Stimulated activated CD4-positive, alpha-beta T cell treated with anti-CD3 and anti-CD28 coated beads, TNF-alpha, amount 100 ng/mL, for 4 hours (primary cell): ENCODE measurements around the gene PTPRE.

ENCODE experiments used
- DNase-seq, 3 experiments: peaks; one replicate each; pipeline ENCODE4 v3.0.0-alpha.2; 2020; ENCODE audit warnings: low read depth in 3 of 3

PTPRE gene

DNA sequence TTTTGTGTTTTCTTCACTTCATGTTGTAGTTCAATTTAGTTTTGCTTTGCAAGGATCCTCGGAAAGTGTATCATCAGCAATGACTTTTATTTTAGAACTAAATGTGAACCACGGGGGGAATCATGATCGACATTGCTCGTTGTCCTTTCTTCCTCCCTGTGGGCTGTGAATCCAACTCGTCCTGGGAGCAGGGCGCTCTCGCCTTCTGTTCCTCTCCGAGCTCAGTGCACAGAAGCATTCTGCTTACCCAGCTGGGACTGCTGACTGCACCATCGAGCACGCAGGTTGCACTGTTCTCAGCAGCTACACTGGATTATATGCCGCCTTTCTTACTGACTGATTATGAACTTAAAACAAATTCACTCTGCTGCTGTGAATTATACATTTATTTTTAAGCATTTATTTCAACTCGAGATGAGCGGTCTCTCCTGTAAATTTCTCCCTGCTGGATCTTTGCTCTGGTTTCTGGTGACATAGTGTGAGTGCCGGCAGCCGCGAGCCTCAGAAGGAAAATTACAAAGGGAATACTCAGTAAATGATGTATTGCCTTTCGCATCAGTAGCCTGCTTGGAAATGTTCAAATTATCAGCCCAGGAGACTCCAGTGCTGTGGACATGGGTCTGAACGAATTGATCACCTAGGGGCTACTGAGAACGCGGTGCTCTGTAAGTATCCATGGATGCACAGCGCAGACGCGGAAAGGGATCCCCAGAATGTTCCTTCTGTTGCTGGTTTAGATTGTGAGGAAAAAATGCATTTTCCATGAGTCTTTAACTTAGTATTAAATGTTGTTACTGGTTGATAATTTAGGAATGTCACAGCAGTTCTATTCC, 92.6 kb downstream of the PTPRE start:
- DNase-seq = no peak

DNA sequence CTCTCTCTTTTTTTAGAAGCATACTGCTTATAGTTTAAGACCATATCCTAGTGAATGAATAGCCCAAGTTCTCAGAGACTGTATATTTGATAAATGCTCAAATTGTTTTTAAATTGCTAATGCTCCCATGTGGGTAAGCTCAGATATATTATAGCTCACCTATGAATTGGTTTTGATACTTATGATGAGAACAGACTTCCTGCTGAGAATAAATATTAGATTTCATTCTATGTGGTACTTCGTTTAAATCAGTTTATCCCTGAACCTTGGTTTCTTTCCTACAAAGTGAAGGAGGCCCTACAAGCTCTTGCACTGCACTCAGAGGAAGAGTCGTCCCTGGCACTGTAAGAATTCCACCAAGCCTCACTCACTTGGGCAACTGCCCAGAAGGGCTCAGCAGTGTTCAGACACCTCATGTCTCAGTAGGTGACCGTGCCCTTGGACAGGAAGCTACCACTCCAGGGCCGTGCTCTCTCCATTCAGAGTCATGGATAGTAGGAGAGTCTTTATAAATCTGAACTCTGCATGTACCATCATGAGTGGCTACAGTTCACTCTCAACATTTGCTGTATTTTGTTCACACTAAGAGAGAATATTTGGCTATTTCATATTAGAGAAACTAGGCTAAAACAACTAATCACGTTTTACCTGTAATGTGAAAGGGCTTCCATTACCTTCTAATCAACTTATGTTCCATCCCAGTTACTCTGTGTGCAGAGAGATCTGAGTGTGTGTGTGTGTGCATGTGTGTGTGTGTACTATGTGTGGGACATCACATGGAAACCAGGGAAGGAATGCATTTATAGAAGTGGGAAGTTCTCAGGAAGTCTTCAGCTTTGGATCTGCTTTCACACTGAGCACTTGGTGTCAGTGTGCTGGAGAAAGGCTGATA, 93.8 kb downstream of the PTPRE start:
- DNase-seq = no peak

DNA sequence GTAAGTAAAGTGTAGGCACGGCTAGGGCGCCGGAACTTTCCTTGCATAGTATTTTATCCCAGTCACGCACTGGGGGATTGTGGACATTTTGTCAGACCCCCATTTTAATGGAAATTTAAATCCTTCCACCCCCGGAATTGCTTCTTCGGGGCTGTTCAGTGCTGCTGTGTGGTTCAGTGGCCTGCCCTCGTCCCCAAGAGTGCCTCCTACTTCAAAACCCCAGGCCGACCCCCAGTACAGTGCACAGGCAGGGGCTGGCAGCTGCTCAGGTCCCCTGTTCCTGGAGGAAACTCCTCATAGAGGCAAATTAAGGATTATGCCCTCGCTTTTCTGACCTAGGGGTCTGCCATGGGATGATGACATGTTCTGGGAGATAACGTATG, 94.5 kb downstream of the PTPRE start:
- DNase-seq = no peak

DNA sequence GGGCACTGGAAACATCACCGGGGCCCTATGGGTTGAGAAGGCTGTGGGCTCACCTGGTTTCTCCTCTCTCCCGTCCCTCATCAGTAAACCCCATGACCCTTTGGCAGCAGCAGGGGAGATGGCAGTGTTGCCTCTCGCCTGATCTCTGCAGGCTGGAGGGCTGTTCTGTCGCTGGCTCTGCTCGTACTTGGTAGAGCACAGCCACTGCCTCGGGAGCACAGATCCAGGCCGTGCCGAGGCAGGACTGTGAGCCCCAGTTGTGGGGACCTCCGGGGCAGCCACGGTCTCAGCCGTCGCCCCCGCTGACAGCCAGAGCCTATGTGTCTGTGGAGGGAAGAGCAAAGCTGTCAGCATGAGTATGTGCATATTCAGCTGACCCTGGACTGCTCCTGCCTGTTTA, 94.9 kb downstream of the PTPRE start:
- DNase-seq = no peak

DNA sequence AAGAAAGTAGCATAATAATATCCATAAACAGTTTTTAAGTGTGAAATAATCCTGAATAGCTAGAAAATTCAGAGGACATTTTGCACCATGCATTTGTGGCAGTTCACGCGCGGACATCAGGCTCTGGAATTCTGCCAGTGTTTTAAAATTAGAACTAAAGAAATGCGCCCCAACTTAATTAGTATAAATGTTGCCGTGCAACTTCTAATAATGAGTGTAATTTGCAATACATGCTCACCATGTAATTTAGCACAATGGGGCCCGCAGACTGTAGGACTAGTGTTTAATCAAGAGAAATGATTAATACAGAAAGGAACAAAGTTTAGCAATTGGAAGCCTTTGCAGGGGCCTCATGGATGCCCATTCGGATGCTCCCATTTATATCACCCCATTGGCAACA, 96.6 kb downstream of the PTPRE start:
- DNase-seq = no peak

DNA sequence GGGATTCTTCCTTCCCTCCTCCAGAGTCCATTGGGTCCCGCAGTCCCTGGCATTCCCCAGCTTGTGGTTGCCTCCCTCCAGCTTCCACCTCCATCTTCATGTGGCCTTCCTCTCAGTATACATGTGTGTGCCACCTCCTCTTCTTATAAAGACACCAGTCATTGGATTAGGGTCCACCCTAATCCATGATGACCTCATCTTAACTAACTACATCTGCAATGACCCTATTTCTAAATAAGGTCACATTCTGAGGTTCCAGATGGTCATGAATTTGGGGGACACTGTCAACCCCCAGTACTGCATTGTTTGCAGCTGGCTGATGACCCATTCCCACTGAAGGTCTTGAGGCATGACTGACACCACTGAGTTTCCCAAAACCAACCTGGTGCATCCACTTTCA, 99.0 kb downstream of the PTPRE start:
- DNase-seq = no peak

DNA sequence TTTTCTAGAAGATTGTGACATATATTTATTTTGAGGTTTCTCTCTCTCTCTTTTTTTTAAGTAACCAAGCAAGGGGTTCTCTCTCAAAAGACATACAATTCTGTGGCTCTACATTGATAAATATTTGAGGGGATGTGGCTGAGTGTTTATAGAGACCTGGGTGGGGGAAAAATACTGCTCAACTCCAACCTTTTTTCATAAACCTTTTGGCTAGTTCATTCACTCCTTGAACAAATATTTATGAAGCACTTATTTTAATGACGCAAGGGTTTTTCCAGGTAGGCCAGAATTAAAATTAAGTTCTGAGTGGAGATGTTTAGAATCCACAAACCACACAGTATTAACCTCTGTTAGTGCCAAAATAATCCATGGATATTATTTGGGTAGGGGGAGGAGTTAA, 100.2 kb downstream of the PTPRE start:
- no peak for DNase-seq

DNA sequence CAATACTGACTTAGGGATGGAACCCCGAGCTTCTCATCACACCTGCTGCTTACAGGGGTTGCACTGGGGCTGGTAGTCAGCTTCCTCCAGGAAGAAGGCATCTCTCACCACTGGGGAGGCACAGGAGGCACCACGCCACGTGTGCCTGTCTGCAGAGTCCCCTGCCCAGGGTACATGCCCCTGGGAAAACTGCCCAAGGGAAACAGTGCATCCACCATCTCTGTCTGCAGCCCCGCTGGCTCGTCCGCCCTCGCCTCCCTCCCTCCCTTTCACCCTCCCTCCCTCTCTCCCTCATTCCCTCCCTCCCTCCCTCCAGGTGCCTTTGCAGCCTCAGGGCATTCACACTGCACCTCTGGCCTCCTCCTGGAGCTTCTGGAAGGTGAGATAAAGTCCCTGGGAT, 101.1 kb downstream of the PTPRE start:
- no peak for DNase-seq

DNA sequence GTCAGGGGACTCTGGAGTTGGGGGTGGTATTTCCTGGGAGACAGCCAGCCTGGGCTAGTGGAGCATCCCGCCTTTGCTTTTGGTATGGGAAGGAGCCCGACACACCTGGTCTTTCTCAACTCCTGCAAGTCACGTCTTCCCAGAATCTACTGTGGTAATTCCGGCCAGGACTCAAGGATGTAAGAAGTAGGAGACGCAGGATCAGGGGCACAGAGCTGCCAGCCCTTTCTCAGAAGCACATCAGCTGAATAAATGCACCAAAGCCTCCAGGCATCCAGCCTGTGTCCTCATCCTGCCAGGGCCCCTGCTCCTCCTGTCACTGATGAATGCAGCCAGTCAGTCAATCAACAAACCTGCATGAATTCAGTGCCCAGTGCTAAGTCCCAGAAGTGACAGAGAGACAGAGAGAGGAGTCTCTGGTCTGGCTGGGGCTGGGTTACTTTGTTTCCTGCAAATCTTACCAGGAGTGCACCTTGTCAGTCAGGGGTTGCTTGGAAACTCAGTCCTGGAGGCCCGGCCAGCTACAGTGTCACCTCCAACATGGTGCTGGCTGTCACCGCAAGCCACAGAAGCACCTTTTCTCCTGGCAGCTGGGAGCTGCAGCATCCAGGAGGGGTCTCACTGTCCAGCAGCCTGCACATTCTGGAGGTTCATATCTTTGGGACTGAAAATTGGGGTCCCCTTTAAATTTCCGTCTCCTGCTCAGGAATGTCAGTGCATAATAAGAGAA, 101.8 kb downstream of the PTPRE start:
- DNase-seq = no peak

DNA sequence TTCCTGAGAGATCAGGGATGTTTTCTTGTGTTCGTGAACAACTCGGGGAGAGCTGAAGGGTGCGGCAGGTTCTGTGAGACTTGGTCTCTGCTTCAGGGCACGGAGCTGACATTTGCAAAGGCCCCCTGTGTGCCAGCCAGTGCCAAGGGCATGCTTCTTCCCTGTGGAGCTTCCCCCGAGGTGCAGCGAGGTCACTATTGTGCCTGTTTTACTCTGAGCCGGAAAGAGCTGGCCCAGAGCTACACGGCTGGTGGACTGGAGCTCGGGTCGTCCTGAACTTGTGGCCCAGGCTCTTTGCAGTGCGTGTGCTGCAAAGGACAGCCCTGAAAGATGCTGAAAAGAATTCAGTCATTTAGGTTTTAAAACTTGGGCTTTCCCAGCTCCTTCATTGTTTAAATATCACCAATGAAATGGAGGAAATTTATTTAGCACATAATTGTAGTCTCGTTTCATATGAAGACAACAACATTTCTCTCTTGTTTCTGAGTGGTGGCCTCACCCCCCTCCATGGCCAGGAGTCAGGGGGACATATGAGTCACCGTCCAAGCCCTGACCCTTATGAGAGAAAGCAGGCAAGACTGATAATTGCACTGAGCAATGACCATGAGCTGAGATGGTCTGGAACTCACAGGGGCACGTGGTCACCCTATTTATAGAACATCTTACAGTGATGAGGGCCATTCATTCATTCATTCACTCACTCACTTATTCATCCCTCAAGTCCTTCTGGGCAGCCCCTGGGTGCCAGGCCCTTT, 102.6 kb downstream of the PTPRE start:
- DNase-seq = no peak

DNA sequence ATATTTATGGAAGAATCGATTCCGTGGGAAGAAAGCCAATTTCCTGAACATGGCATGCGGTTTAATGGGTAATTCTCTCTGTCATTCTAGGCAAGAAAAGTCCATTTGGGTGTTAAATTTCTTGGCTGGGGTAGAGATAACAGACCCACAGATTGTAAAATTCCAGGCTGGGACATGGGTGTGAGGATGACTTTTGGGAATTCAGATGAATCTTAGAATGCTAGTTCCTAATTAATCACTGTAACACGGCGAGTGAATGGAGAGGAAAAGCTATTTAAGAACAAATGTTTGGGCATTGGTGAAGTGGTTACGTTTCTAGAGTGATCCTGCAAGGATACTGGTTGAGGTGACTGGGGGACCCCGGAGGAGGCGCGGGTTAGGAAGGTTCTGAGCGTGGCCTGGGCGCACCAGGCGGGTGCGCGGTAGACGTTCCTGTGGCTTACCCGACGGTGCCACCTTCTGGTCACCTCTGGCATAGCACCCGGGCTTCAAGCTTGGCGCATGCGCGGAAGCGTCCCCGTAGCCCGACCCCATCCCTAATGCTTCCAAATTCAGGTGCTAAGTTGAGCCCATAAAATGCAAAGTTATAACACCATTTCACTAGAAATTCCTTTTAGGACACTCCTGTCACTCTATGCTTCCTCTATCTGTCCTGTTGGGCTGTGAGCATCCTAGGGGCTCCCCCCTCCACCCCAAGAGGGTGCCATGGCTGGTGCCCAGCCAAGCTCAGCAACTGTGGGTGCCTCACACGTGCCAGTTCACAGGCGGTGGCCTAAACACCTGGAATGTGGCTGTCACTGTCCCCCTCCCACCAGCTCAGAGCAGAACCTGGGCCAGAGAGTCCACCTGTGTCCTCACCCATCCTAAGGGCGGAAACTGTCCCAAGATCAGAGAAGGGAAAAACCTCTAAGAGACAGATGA, 104.4 kb downstream of the PTPRE start:
- DNase-seq = peak; percentile 80 to 89 (median 81)

DNA sequence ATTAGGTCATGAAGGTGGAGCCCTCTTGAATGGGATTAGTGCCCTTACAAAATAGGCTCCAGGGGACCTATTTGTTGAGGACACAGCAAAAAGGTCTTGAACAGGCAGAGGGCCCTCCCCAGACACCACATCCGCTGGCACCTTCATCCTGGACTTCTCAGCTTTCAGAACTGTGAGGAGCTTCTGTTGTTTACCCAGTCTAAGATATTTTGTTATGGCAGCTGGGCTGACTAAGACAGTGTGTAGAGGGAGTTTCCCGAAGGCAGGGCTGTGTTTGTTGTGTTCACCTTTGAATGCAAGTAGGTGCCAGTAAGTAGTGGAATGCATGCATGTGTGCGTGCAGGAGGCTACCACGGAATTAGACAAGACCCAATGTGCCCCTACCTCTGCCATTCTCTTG, 106.7 kb downstream of the PTPRE start:
- no peak for DNase-seq

DNA sequence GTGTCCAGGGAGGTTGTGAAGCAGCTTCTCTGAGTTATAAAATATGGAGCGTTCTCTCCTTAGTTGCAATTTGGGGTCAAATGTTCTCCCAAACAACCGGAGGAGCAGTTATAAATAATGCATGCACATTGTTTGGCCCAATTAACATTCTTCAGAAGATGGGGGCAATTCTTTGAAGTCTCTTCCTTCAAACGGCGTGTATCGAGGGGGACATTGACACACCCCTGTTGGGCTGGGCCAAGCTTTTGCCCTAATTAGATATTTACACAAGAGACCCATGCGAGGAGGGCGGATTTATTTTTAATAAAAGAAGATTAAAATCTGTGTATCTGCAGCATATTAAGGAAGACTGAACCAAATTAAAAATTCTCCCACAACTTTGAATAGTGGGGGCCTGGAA, 107.3 kb downstream of the PTPRE start:
- no peak for DNase-seq

DNA sequence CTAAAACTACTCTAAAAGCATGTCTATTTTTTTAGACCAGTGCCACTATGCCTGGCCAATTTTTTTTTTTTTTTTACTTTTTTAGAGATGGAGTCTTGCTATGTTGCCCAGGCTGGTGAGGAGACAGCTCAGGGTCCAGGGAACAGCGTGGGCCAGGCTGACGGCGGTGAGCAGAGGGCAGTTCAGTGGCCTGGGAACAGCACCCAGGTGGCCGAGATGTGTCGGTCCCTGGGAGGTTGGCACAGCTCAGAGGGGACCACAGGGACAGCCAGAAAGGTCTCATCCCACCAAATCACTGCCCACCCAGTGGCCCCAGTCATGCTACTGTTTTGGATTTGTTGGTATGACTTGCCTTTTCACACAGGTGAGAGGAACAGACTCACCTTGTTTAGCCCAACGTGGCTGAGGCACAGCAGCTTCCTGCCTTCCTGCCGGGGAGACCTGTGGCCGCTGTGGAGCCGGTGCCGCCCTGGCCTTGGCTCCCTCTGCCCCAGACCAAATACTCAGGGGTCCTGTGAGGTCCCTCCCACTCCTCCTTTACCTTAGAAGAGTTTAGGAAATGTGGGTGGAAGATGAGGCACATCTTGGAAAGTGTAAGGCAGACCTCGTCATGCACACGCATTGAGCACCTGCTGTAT, 109.6 kb downstream of the PTPRE start:
- no peak for DNase-seq

DNA sequence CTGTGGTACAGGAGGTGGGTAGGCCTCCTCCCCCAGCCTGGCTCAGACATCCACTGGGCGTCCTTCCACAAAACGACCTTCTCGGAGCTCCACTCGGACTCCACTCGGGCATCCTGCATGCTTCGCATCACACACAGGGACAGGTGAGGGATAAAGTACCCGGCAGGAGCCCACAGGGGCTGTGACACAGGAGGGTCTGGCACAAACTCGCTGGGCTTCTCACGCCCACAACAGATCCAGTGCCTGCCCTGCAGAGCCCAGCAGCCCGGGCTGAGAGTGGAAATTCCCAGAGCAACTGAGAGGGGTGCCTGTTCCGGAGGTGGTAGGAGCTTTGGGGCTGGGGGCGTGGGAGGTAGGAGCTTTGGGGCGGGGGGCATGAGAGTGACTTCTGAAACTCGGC, 110.9 kb downstream of the PTPRE start:
- no peak for DNase-seq

DNA sequence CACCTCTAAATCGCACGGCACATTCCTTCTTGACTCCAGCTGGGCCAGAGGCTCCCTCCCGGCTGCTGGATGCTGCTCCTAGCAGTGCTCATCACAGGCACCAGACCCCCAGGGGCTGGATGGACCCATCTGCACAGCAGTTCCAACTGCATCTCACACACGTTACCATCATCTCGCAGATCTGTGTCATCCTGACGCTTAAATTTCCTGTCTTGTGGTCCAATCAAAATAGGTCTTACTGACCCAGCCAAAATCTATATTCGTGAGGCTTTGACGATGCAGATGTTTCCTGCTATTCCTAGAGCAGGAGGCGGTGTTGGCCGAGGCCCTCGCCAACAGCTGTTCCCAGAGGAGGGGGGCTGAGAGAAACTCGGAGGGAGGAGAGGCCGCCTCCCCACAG, 111.3 kb downstream of the PTPRE start:
- DNase-seq = no peak

DNA sequence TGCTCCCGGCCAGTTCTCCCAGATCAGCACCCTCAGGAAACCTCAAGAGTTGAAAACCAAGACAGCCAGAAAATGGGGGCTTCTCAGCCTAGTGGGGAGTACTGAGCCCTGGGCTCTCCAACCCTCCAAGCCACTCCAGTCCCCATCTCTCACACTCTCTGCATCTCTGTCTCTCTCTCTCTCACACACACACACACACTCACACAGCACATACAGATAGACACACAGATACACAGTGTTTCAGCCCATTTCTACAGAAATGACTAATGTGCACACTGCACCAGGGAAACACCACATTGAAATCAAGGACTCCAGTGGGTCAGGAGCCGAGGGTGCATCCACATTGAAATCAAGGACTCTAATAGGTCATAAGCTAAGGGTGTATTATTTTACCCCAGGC, 111.8 kb downstream of the PTPRE start:
- no peak for DNase-seq

DNA sequence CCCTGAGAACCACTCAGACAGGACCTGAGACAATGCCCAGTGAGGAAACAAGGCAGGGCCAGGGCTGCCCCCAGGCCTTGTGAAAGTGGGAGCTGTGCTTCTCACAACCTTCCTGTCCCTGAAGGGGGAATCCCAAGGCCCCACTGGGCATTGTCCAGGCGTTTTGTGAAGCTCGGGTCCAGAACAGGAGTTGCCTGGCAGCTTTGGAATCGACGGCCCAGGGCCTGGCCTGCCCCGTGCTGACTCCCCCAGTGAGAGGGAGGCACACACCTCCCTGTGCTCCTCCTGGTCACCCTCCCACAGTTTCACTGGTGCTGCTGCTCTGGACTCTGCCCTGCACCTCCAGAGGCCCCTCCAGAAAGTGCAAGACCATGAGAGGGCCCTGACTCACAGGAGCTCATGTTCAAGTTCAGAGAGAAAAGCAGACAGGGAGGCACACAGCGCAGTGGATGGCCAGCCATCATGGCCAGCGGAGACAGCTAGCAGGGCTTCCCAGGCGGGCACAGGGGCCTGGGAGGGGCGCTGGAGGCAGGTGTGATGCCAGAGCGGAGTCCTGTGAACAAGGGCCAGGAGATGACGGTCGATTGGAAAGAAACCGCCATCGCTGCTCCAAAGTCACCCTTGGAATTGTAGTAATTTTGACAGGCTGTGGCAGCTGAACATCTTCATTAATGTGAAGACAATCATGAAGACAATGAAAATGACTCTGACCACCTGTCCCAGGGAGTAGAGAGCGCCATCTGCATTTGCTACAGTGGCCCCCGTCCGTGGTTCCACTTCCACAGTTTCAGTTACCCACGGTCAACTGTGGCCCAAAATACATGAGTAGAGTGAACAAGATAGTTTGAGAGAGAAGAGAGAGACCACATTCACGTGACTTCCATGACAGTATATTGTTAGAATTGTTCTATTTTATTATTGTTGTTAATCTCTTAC, 115.6 kb downstream of the PTPRE start:
- no peak for DNase-seq

DNA sequence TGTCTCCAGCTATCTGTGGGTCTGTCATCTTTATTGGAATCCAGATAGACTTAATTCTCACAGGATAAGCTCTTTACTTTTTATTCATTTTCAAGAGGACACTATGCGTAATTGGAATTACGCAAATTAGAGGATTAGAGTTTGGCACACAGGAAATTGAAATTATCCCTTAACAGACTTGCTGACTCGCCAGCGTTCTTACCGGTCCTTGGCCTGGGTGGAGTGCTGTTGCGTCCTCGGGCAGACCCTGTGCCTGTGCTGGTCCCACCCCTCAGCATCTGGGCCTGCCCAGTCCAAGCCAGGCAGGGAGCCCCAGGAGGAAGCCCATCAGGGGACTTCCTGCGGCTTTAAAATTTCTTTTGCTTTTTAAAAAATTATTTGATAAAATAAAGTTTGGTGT, 117.5 kb downstream of the PTPRE start:
- no peak for DNase-seq
